Smooth muscle cell (in vitro differentiated cells): Measurements from ENCODE around the gene TRIM25. TPM values are rescaled to one million over a fixed set of nuclear protein-coding genes. Genes with fewer than 3 reads are reported as not detected.

Experiments
- DNase-seq: peaks from one replicate; lab custom pipeline; 2025; ENCODE audit not compliant: unreplicated experiment; lab: John Stamatoyannopoulos, UW
- H2AFZ ChIP-seq: fragments of 200-600 bp; sonication (generic); 2 replicates; pipeline ENCODE4 v1.6.0; 2016; ENCODE audit warnings: antibody characterized with exemption, low read depth, mild to moderate bottlenecking
- H3F3A ChIP-seq: fragments of 200-600 bp; sonication (generic); 2 replicates; pipeline ENCODE4 v1.6.0; 2017; ENCODE audit warnings: antibody characterized with exemption, low read depth
- H3K27ac ChIP-seq: fragments of 200-600 bp; sonication (generic); 2 replicates; pipeline ENCODE4 v1.5.1; 2016; ENCODE audit warnings: low read depth, mild to moderate bottlenecking
- H3K27me3 ChIP-seq: fragments of 200-600 bp; sonication (generic); 2 replicates; pipeline ENCODE4 v1.6.1; 2016; ENCODE audit warnings: low read depth, mild to moderate bottlenecking
- H3K36me3 ChIP-seq: fragments of 200-600 bp; sonication (generic); 2 replicates; pipeline ENCODE4 v1.5.1; 2016; ENCODE audit warnings: low read depth
- H3K4me1 ChIP-seq: fragments of 200-600 bp; sonication (generic); 2 replicates; pipeline ENCODE4 v1.5.1; 2016; ENCODE audit warnings: low read depth
- H3K4me2 ChIP-seq: fragments of 200-600 bp; sonication (generic); 2 replicates; pipeline ENCODE4 v1.6.0; 2016; ENCODE audit warnings: mild to moderate bottlenecking
- H3K4me3 ChIP-seq: fragments of 200-600 bp; sonication (generic); 2 replicates; pipeline ENCODE4 v1.5.1; 2016; ENCODE audit warnings: mild to moderate bottlenecking
- H3K79me2 ChIP-seq: fragments of 200-600 bp; sonication (generic); 2 replicates; pipeline ENCODE4 v1.6.0; 2016; ENCODE audit warnings: low read depth, mild to moderate bottlenecking
- H3K9ac ChIP-seq: fragments of 200-600 bp; sonication (generic); 2 replicates; pipeline ENCODE4 v1.6.0; 2016; ENCODE audit warnings: low read depth
- H3K9me3 ChIP-seq: fragments of 200-600 bp; sonication (generic); replicated peaks from 2 replicates; pipeline ENCODE4 v1.5.1; 2016; ENCODE audit warnings: low read depth
- H4K20me1 ChIP-seq: fragments of 200-600 bp; sonication (generic); 2 replicates; pipeline ENCODE4 v1.6.0; 2016; ENCODE audit warnings: low read depth
- CTCF ChIP-seq: fragments of 200-600 bp; sonication (generic); IDR thresholded peaks from 2 replicates; pipeline ENCODE4 v1.5.1; 2017; ENCODE audit warnings: borderline replicate concordance, mild to moderate bottlenecking, antibody characterized with exemption; ENCODE audit not compliant: insufficient read depth, poor library complexity, severe bottlenecking
- WGBS: methylation state at CpG from one replicate; pipeline ENCODE4 v1.1.7; 2016; ENCODE audit warnings: low lambda C conversion rate; 5-methylcytosine and 5-hydroxymethylcytosine counted together
- polyA plus RNA-seq: library from polyadenylated mRNA; unstranded; fragments of >200 nt; fragmentation: Nextera tagmentation; extraction: Ambion mirVana; gene quantifications from 2 replicates; pipeline ENCODE4 v1.2.1, GENCODE V29; 2016
- total RNA-seq: library from RNA; depleted of rRNA; stranded (reverse); fragments of >200 nt; gene quantifications from 2 replicates; pipeline ENCODE4 v1.2.3, GENCODE V29; 2014

The TRIM25 gene
- total and polyA plus RNA-seq, 2 experiments from 2014 or later, result 2.6 to 7.1 TPM

DNA sequence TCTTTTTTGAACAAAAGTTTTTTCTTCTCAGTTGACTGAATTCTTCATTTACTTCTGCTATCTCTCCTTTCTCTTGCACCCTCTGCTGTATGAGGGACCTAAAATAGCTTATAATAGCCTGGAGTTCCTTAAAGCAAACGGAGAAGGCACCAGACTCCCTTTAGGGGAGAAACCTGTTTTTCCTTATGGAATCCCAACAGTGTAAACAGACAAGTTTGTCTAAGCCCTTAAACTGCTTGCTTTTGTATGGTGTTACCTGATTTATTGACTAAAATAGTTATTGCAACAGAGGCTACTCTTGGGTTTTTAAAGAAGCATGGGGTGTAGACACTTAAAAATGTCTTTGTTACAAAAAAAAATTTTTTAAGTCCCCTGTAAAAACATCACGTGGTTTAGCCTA lies 12.9 kb upstream of the TRIM25 start:
- H3K4me1 ChIP-seq, result no peaks in the 10 kb centered on the region
- peaks cover 4% of the 10 kb centered on the region for H3K36me3 ChIP-seq
- H4K20me1 ChIP-seq, result no peaks in the 10 kb centered on the region
- peaks cover 4% of the 10 kb centered on the region for H3K9me3 ChIP-seq
- H3K9ac ChIP-seq, result no peak overlapping the region
- no peaks in the 10 kb centered on the region for H3K27me3 ChIP-seq
- WGBS, result 59% methylated on average over 2 of the region's 2 CpGs
- TF ChIP-seq CTCF, result no peak
- no peak overlapping the region for H3K27ac ChIP-seq
- DNase-seq, result no peak
- H3K4me2 ChIP-seq, result no peak overlapping the region
- H3K4me3 ChIP-seq, result no peak overlapping the region
- no peaks in the 10 kb centered on the region for H3F3A ChIP-seq
- H3K79me2 ChIP-seq, result no peaks in the 10 kb centered on the region
- no peak overlapping the region for H2AFZ ChIP-seq

DNA sequence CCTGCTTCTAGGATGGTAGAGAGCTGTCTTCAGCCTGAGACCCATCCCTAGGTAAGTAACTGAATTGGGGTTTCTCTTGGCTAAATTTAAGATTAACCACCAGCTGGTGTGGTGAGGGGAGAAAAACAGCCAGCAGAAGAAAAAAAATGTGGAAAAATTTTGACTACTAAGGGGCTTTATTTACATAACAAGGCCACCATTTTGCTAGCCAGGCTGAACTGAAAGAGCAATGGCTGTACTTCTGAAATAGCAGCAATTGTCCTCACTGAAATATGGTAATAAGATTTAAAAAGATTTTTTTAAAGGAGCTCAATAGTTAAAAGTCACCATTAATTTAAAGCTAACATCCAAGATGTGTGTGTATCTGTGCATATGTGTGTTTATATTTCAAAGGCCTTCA lies 12.4 kb upstream of the TRIM25 start:
- H3K79me2 ChIP-seq, result no peaks in the 10 kb centered on the region
- TF ChIP-seq CTCF, result no peak
- no peak overlapping the region for H3K4me2 ChIP-seq
- H3K4me1 ChIP-seq, result no peaks in the 10 kb centered on the region
- peaks cover 4% of the 10 kb centered on the region for H3K9me3 ChIP-seq
- no peak overlapping the region for H2AFZ ChIP-seq
- no peaks in the 10 kb centered on the region for H4K20me1 ChIP-seq
- no peak overlapping the region for H3K27ac ChIP-seq
- no peak overlapping the region for H3K4me3 ChIP-seq
- no peaks in the 10 kb centered on the region for H3F3A ChIP-seq
- H3K36me3 ChIP-seq, result peaks cover 4% of the 10 kb centered on the region
- no peaks in the 10 kb centered on the region for H3K27me3 ChIP-seq
- DNase-seq, result no peak
- no peak overlapping the region for H3K9ac ChIP-seq

GRCh38 chr17:56925088-56925487 lies 11.2 kb upstream of the TRIM25 start:
- no peak for TF ChIP-seq CTCF
- no peaks in the 10 kb centered on the region for H4K20me1 ChIP-seq
- no peak overlapping the region for H3K4me2 ChIP-seq
- H3K9ac ChIP-seq, result no peak overlapping the region
- no peaks in the 10 kb centered on the region for H3F3A ChIP-seq
- peaks cover 4% of the 10 kb centered on the region for H3K9me3 ChIP-seq
- H3K4me1 ChIP-seq, result no peaks in the 10 kb centered on the region
- no peaks in the 10 kb centered on the region for H3K79me2 ChIP-seq
- H3K36me3 ChIP-seq, result peaks cover 4% of the 10 kb centered on the region
- no peaks in the 10 kb centered on the region for H3K27me3 ChIP-seq
- no peak overlapping the region for H2AFZ ChIP-seq
- WGBS, result 87% methylated on average over 2 of the region's 2 CpGs
- H3K27ac ChIP-seq, result no peak overlapping the region
- DNase-seq, result no peak
- H3K4me3 ChIP-seq, result no peak overlapping the region

GRCh38 chr17:56919717-56920116 lies 5.9 kb upstream of the TRIM25 start:
- Histone ChIP-seq H3K27ac (no peak overlapping the region), H4K20me1 (no peaks in the 10 kb centered on the region), H2AFZ (no peak overlapping the region), H3K36me3 (no peaks in the 10 kb centered on the region), H3K9ac (no peak overlapping the region), H3K4me1 (peaks cover 1% of the 10 kb centered on the region), H3K4me3 (no peak overlapping the region), H3K27me3 (no peaks in the 10 kb centered on the region), H3F3A (no peaks in the 10 kb centered on the region), H3K9me3 (no peaks in the 10 kb centered on the region), H3K4me2 (no peak overlapping the region), H3K79me2 (no peaks in the 10 kb centered on the region)
- no peak for TF ChIP-seq CTCF
- whole genome bisulfite sequencing, result 91% methylated on average over 1 of the region's 1 CpG
- DNase-seq, result no peak
